NT2/D1 (cell line): Measurements from ENCODE around the gene MCEE.

Experiments used
- YY1 ChIP-seq: IDR thresholded peaks from 2 replicates; pipeline ENCODE4 v1.6.1; 2011; ENCODE audit not compliant: insufficient read length, insufficient read depth
- ZNF274 ChIP-seq: IDR thresholded peaks from 2 replicates; pipeline ENCODE4 v1.6.1; 2011; ENCODE audit warnings: mild to moderate bottlenecking, low read depth, low read length

DNA sequence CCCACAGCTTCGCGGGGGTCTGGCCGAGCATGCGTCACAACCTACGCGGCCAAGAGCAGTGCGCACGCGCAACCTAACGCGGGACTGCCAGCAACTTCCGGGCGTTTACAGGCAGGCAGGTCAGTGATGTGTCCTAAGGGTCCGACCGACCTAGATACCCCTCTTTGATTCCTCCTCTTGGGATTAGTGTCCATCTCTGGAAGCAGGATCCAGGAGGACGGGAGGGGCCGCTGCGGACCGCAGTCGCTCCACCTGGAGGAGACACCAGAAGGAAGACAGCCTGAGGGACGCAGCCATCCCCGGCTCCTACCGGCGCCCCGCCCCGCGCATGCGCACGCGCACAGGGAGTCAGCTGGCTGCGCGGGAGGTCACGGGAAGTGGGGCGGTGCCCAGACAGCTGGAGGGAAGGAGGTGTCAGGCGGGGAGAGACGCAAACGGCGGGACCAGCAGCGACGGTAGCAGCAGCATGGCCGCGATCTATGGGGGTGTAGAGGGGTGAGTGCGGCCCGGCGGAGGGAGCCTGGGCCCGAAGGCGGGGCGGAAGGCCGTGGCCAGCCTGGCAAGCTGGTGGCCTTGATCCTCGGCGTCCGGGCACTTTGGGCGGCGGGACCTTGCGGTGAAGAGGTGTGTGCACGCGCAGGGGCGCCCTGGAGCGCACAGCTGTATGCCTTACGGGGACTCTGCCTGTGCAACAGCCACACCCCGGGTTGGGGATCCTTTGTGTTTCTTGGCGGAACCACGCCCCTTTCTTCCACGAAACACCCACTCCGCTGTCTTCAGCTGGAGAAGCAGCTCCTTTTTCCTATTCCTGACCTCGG, 61.6 kb downstream of the MCEE start, which contains the start of gene NAGK:
- no peak for TF ChIP-seq ZNF274
- no peak for TF ChIP-seq YY1
